K562 (cell line): Measurements from ENCODE around the gene SDF4. TPM values are rescaled to one million over a fixed set of nuclear protein-coding genes. Genes with fewer than 3 reads are reported as not detected.

Source experiments
- ATAC-seq: fragments of 200-7000 bp; cut with Tn5 transposase; 3 replicates; pipeline ENCODE4 v1.9.1; 2020; ENCODE audit warnings: moderate library complexity
- BruUV-seq: library from RNA; stranded (reverse); fragments of 400-500 nt; replicated peaks from 2 replicates; lab custom pipeline; 2021; lab: Mats Ljungman, UMichigan
- CTCF ChIA-PET: fragments of 300-600 bp; formaldehyde crosslinking; extraction: SDS; loops from one replicate; lab custom pipeline; 2021; ENCODE audit warnings: low intra/inter-chr PET ratio; lab: Yijun Ruan, JAX
- POLR2A ChIA-PET: fragments of 300-600, 350-650 bp; sonication (Branson Sonifier 250); formaldehyde crosslinking; extraction: SDS; loops from one replicate; lab custom pipeline; 2021; ENCODE audit warnings: antibody characterized with exemption, inconsistent platforms; lab: Yijun Ruan, JAX
- DNase-seq, 4 experiments: peaks; one replicate each; pipeline versions ENCODE4 v3.0.0 to v3.0.0-alpha.2; 2011 to 2018; ENCODE audit warnings: low spot score in 3 of 4, mixed read lengths in 3 of 4; ENCODE audit errors: extremely low read depth in 1 of 4
- FAIRE-seq: peaks from 2 replicates; lab custom pipeline; 2011; peaks lifted over from hg19 to GRCh38; lab: Jason Lieb, UNC
- H2AFZ ChIP-seq: 2 replicates; pipeline ENCODE4 v1.6.0; 2011; ENCODE audit warnings: low read depth, low read length, control low read depth, inconsistent platforms
- H3K27ac ChIP-seq: fragments of 200-600 bp; 3 replicates; pipeline ENCODE4 v1.8.0; 2011; ENCODE audit warnings: low read depth, mild to moderate bottlenecking, control low read depth, inconsistent platforms, low read length, moderate library complexity, mixed read lengths; ENCODE audit errors: extremely low read depth
- H3K27me3 ChIP-seq, 2 experiments: fragments of 300-600 bp in 1 of 2; 2 replicates in 1 of 2; 3 replicates in 1 of 2; pipeline versions ENCODE4 v1.6.0 to v1.8.0; 2011; ENCODE audit warnings: inconsistent platforms in 2 of 2, low read length in 2 of 2, mild to moderate bottlenecking in 1 of 2, mixed read lengths in 1 of 2, moderate library complexity in 1 of 2; ENCODE audit not compliant: control insufficient read depth in 2 of 2, insufficient read depth in 2 of 2
- H3K36me3 ChIP-seq: fragments of 300-600 bp; 3 replicates; pipeline ENCODE4 v1.8.0; 2011; ENCODE audit warnings: mild to moderate bottlenecking, low read length, inconsistent platforms; ENCODE audit not compliant: control insufficient read depth, insufficient read depth
- H3K4me1 ChIP-seq, 2 experiments: fragments of 200-600 bp in 1 of 2; replicated peaks in 1 of 2; 2 replicates in 1 of 2; 3 replicates in 1 of 2; pipeline versions ENCODE4 v1.5.1 to v1.8.0; 2011; ENCODE audit warnings: inconsistent platforms in 2 of 2, low read length in 2 of 2, mild to moderate bottlenecking in 1 of 2, mixed read lengths in 1 of 2, moderate library complexity in 1 of 2; ENCODE audit not compliant: control insufficient read depth in 2 of 2, insufficient read depth in 2 of 2
- H3K4me2 ChIP-seq: 2 replicates; pipeline ENCODE4 v1.6.1; 2011; ENCODE audit warnings: low read length, control low read depth, inconsistent platforms, mixed read lengths; ENCODE audit not compliant: insufficient read depth
- H3K4me3 ChIP-seq: fragments of 200-600 bp; sonication (generic), shearing (Covaris generic); 2 replicates; pipeline ENCODE4 v1.5.1; 2016; ENCODE audit warnings: control low read depth, inconsistent platforms
- H3K79me2 ChIP-seq: fragments of 200-600 bp; 3 replicates; pipeline ENCODE4 v1.8.0; 2011; ENCODE audit warnings: low read length, inconsistent platforms; ENCODE audit not compliant: control insufficient read depth, insufficient read depth
- H3K9ac ChIP-seq, 2 experiments: 2 replicates each; pipeline versions ENCODE4 v1.6.0 to v1.6.1; 2011; ENCODE audit warnings: low read depth in 2 of 2, low read length in 2 of 2, control low read depth in 1 of 2, inconsistent platforms in 1 of 2, mild to moderate bottlenecking in 1 of 2, mixed read lengths in 1 of 2; ENCODE audit not compliant: insufficient read depth in 1 of 2
- H3K9me1 ChIP-seq: one replicate; pipeline ENCODE4 v1.6.0; 2011; ENCODE audit warnings: inconsistent platforms, mild to moderate bottlenecking, low read length, moderate library complexity; ENCODE audit not compliant: control insufficient read depth, insufficient read depth
- H3K9me3 ChIP-seq: replicated peaks from 2 replicates; pipeline ENCODE4 v1.5.1; 2011; ENCODE audit warnings: low read depth, low read length, inconsistent platforms; ENCODE audit not compliant: control insufficient read depth, insufficient read depth
- H4K20me1 ChIP-seq: replicated peaks from 2 replicates; pipeline ENCODE4 v1.6.1; 2011; ENCODE audit warnings: low read length, inconsistent platforms, mixed read lengths; ENCODE audit not compliant: control insufficient read depth, insufficient read depth
- MAX ChIP-seq: sonication (generic); formaldehyde crosslinking; IDR thresholded peaks from 2 replicates; pipeline ENCODE4 v1.9.0; 2022; ENCODE audit warnings: mild to moderate bottlenecking, missing genetic modification reagents
- POLR2A ChIP-seq: fragments of 450-650 bp; conservative IDR thresholded peaks from 2 replicates; pipeline ENCODE4 v1.6.1; 2016
- POLR2G ChIP-seq: fragments of 200-400 bp; formaldehyde crosslinking; IDR thresholded peaks from 2 replicates; pipeline ENCODE4 v1.6.1; 2017; ENCODE audit warnings: low read depth, mild to moderate bottlenecking, antibody characterized with exemption, low read length, moderate library complexity
- WHSC1 ChIP-seq: IDR thresholded peaks from one replicate; pipeline ENCODE4 v1.6.1; 2012; ENCODE audit warnings: low read length, control low read depth, inconsistent platforms
- ZNF263 ChIP-seq: sonication (generic); formaldehyde crosslinking; IDR thresholded peaks from 2 replicates; pipeline ENCODE4 v1.8.0; 2022; ENCODE audit warnings: mild to moderate bottlenecking, missing genetic modification reagents, borderline replicate concordance
- WGBS: fragments of 100-300 bp; shearing (Covaris generic); methylation state at CpG from one replicate; pipeline ENCODE4 v1.1.6; 2016; ENCODE audit warnings: low coverage, mixed read lengths; ENCODE audit not compliant: insufficient coverage; ENCODE audit errors: missing lambda C conversion rate; 5-methylcytosine and 5-hydroxymethylcytosine counted together
- in situ Hi-C: fragments of 300-500 bp; cut with MboI; formaldehyde crosslinking; loops from 4 replicates; pipeline ENCODE4 v1.15.0; 2018; ENCODE audit warnings: inconsistent platforms, mixed read lengths
- intact Hi-C: fragments of 100-400 bp; cut with micrococcal nuclease; formaldehyde crosslinking; loops from 2 replicates; pipeline ENCODE4 v1.14.2; 2022
- polyA plus RNA-seq, 8 experiments: library from polyadenylated mRNA; depleted of rRNA in 4 of 8; stranded (reverse) in 5 of 8; unstranded in 3 of 8; fragments of >200 nt; fragmentation: Nextera tagmentation in 2 of 8; fragmentation: Illumina TruSeq in 1 of 8; extraction: Ambion mirVana in 2 of 8; extraction: Trizol in 1 of 8; gene quantifications; 2 replicates each; pipeline versions ENCODE4 v1.2.1 to v1.2.3, GENCODE V29; 2011 to 2014; ENCODE audit warnings: inconsistent platforms in 1 of 8, missing spikeins in 1 of 8
- total RNA-seq, 7 experiments: library from RNA; depleted of rRNA in 6 of 7; stranded (reverse); fragments of >200 nt in 6 of 7; fragmentation: Illumina TruSeq in 2 of 7; extraction: Trizol in 2 of 7; gene quantifications; 2 replicates each; pipeline versions ENCODE4 v1.2.1 to v1.2.3, GENCODE V29; 2011 to 2021; ENCODE audit warnings: low replicate concordance in 1 of 7
- TF ChIP-seq, protein P1 (sequence below): IDR thresholded peaks from 2 replicates; pipeline ENCODE4 v1.6.1; 2011; ENCODE audit warnings: borderline replicate concordance, low read depth, mild to moderate bottlenecking, moderate library complexity, low read length; ENCODE audit not compliant: insufficient read depth, poor library complexity, severe bottlenecking

SDF4 gene
- total and polyA plus RNA-seq, 9 of the 15 experiments (the other 6 are each of a cell fraction or from before 2014, with no cell fraction given) = 0.35 to 160 (median 65.2) TPM

DNA sequence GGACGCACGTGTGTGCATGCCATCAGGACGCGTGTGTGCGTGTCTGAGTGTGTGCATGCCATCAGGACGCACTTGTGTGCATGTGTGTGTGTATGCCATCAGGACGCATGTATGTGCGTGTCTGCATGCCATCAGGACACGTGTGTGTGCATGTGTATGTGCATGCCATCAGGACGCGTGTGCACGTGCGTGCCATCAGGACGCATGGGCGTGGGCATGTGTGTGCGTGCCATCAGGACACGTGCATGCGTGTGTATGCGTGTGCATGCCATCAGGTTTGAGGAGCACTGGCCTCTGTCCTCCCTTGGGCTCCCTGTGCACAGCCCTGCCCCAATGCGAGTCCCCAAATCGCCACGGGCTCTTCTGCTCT lies 27.3 kb upstream of the SDF4 start:
- CTCF ChIA-PET = no interaction called here
- ATAC-seq (no peak), FAIRE-seq (no peak)

More for the DNA sequence above, 27.3 kb upstream of the SDF4 start:
- peaks cover 11% of the 10 kb centered on the region for H3K79me2 ChIP-seq
- H3K9ac ChIP-seq = no peak overlapping the region; a peak in 1 of 4 replicates
- no peak overlapping the region for H3K4me3 ChIP-seq
- no peak overlapping the region for H2AFZ ChIP-seq
- in situ Hi-C loops = no loop called here
- no peaks in the 10 kb centered on the region for H3K27me3 ChIP-seq
- H3K9me1 ChIP-seq = peaks cover 7% of the 10 kb centered on the region
- H4K20me1 ChIP-seq = peaks cover 8% of the 10 kb centered on the region; the same call in 1 of the 2 replicates
- no TSS peak for BruUV-seq
- TF ChIP-seq WHSC1 (peak; percentile 19), MAX (CRISPR knock-in tag) (peak; percentile 11; the same call in 1 of the 2 replicates), POLR2G (peak; percentile 44; the same call in 1 of the 2 replicates), POLR2A (no peak), ZNF263 (CRISPR knock-in tag) (0 out of 2 replicates have a peak, but pooled peaks have one; percentile 20)
- TF ChIP-seq, protein P1, sequence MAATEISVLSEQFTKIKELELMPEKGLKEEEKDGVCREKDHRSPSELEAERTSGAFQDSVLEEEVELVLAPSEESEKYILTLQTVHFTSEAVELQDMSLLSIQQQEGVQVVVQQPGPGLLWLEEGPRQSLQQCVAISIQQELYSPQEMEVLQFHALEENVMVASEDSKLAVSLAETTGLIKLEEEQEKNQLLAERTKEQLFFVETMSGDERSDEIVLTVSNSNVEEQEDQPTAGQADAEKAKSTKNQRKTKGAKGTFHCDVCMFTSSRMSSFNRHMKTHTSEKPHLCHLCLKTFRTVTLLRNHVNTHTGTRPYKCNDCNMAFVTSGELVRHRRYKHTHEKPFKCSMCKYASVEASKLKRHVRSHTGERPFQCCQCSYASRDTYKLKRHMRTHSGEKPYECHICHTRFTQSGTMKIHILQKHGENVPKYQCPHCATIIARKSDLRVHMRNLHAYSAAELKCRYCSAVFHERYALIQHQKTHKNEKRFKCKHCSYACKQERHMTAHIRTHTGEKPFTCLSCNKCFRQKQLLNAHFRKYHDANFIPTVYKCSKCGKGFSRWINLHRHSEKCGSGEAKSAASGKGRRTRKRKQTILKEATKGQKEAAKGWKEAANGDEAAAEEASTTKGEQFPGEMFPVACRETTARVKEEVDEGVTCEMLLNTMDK = no peak
- intact Hi-C loops = no loop called here
- H3K27ac ChIP-seq = no peak overlapping the region
- H3K4me1 ChIP-seq = peaks cover 0 to 43% of the 10 kb centered on the region in 2 experiments; a peak in 2 of 5 replicates
- 97% methylated on average over 22 of the region's 22 CpGs for WGBS
- DNase-seq = no peak
- no peak overlapping the region for H3K4me2 ChIP-seq
- peaks cover 95% of the 10 kb centered on the region for H3K36me3 ChIP-seq
- H3K9me3 ChIP-seq = no peaks in the 10 kb centered on the region
- POLR2A ChIA-PET = no interaction called here
